ENCODE results near the gene EZR.

DNA sequence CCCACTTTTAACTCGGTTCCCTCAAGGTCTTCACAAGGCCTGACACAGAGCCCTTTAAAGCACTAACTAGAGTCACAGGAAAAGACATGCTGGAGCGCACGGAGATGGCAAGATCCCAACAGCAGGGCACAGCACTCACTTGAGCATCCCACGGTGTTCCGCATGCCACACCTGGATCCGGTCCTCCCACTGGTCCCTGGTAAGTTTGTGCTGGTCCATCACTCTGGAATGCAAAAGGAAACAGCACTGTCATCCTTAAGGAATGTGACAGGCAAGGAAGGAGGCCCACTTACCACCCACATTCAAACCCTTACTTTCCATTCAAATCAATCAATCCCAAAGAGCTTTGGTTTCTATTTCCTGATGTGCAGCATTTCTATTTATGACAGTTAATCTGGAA, 34.7 kb downstream of the EZR start:
- TF ChIP-seq EZH2 (IDR thresholded peaks at IDR 0.05; ENCODE audit: low read depth, low read length, severe bottlenecking) (no peak), FOSL1 (IDR thresholded peaks at IDR 0.05; ENCODE audit: insufficient read depth, low read depth, low read length) (no peak), POLR2A (IDR thresholded peaks at IDR 0.05; ENCODE audit: control extremely low read depth in 1 of 2, low read depth in 2 of 2, low read length in 2 of 2) (no peak), SIN3A (conservative IDR thresholded peaks at IDR 0.05 in 1 of 2, IDR thresholded peaks at IDR 0.05 in 1 of 2; ENCODE audit: low read depth in 1 of 2, low read length in 2 of 2) (no peak), TEAD4 (IDR thresholded peaks at IDR 0.05; ENCODE audit: low read depth, low read length) (no peak), RAD21 (IDR thresholded peaks at IDR 0.05 in 1 of 2, conservative IDR thresholded peaks at IDR 0.05 in 1 of 2; ENCODE audit: low read depth in 2 of 2, low read length in 2 of 2) (no peak)
- TF ChIP-seq, protein P1, sequence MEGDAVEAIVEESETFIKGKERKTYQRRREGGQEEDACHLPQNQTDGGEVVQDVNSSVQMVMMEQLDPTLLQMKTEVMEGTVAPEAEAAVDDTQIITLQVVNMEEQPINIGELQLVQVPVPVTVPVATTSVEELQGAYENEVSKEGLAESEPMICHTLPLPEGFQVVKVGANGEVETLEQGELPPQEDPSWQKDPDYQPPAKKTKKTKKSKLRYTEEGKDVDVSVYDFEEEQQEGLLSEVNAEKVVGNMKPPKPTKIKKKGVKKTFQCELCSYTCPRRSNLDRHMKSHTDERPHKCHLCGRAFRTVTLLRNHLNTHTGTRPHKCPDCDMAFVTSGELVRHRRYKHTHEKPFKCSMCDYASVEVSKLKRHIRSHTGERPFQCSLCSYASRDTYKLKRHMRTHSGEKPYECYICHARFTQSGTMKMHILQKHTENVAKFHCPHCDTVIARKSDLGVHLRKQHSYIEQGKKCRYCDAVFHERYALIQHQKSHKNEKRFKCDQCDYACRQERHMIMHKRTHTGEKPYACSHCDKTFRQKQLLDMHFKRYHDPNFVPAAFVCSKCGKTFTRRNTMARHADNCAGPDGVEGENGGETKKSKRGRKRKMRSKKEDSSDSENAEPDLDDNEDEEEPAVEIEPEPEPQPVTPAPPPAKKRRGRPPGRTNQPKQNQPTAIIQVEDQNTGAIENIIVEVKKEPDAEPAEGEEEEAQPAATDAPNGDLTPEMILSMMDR (IDR thresholded peaks at IDR 0.05; ENCODE audit: control extremely low read depth in 1 of 3, insufficient read depth in 1 of 3, low read depth in 1 of 3, low read length in 3 of 3) = no peak
- TF ChIP-seq, protein P2, sequence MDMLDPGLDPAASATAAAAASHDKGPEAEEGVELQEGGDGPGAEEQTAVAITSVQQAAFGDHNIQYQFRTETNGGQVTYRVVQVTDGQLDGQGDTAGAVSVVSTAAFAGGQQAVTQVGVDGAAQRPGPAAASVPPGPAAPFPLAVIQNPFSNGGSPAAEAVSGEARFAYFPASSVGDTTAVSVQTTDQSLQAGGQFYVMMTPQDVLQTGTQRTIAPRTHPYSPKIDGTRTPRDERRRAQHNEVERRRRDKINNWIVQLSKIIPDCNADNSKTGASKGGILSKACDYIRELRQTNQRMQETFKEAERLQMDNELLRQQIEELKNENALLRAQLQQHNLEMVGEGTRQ (IDR thresholded peaks at IDR 0.05; ENCODE audit: low read length) = no peak
